PFSK-1 (cell line): ENCODE measurements around the gene PROX2.

ENCODE experiments used
- SIN3A ChIP-seq: IDR thresholded peaks from 2 replicates; pipeline ENCODE4 v1.6.1; 2012; ENCODE audit warnings: mild to moderate bottlenecking, low read length, moderate library complexity, borderline replicate concordance; ENCODE audit not compliant: insufficient read depth
- TAF1 ChIP-seq: IDR thresholded peaks from 2 replicates; pipeline ENCODE4 v1.6.1; 2012; ENCODE audit warnings: low read length, control low read depth, borderline replicate concordance; ENCODE audit not compliant: insufficient read depth
- TF ChIP-seq, protein P1 (sequence below), 2 experiments: IDR thresholded peaks; 2 replicates each; pipeline versions ENCODE4 v1.6.1 to v1.8.0; 2011 to 2012; ENCODE audit warnings: low read depth in 2 of 2, low read length in 2 of 2, control low read depth in 1 of 2, inconsistent platforms in 1 of 2, mild to moderate bottlenecking in 1 of 2, moderate library complexity in 1 of 2; ENCODE audit not compliant: insufficient read depth in 1 of 2

- TF ChIP-seq, protein P1, sequence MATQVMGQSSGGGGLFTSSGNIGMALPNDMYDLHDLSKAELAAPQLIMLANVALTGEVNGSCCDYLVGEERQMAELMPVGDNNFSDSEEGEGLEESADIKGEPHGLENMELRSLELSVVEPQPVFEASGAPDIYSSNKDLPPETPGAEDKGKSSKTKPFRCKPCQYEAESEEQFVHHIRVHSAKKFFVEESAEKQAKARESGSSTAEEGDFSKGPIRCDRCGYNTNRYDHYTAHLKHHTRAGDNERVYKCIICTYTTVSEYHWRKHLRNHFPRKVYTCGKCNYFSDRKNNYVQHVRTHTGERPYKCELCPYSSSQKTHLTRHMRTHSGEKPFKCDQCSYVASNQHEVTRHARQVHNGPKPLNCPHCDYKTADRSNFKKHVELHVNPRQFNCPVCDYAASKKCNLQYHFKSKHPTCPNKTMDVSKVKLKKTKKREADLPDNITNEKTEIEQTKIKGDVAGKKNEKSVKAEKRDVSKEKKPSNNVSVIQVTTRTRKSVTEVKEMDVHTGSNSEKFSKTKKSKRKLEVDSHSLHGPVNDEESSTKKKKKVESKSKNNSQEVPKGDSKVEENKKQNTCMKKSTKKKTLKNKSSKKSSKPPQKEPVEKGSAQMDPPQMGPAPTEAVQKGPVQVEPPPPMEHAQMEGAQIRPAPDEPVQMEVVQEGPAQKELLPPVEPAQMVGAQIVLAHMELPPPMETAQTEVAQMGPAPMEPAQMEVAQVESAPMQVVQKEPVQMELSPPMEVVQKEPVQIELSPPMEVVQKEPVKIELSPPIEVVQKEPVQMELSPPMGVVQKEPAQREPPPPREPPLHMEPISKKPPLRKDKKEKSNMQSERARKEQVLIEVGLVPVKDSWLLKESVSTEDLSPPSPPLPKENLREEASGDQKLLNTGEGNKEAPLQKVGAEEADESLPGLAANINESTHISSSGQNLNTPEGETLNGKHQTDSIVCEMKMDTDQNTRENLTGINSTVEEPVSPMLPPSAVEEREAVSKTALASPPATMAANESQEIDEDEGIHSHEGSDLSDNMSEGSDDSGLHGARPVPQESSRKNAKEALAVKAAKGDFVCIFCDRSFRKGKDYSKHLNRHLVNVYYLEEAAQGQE (IDR thresholded peaks at IDR 0.05; ENCODE audit: insufficient read depth in 1 of 2, low read depth in 2 of 2, low read length in 2 of 2): no peak
- TF ChIP-seq SIN3A (no peak), TAF1 (no peak)
Measured at GRCh38 chr14:74836251-74836960, 39.5 kb downstream of the PROX2 start.
